Liver (tissue), 9 donors: Measurements from ENCODE around the gene SORCS2. TPM values are rescaled to one million over a fixed set of nuclear protein-coding genes. Genes with fewer than 3 reads are reported as not detected.

Experiments
- DNase-seq: peaks from one replicate; pipeline ENCODE4 v3.0.0-alpha.2; 2017; ENCODE audit warnings: low spot score
- H3K27ac ChIP-seq, 2 donors: one replicate each; pipeline ENCODE4 v1.7.0; 2013; ENCODE audit warnings: inconsistent platforms in 2 of 2, low read length in 2 of 2, control low read depth in 1 of 2, low read depth in 1 of 2, mild to moderate bottlenecking in 1 of 2
- H3K27me3 ChIP-seq, 4 donors: one replicate each; pipeline versions ENCODE4 v1.6.1 to v1.7.0; 2013; ENCODE audit warnings: low read length in 3 of 4, inconsistent platforms in 1 of 4, mild to moderate bottlenecking in 1 of 4, moderate library complexity in 1 of 4; ENCODE audit not compliant: control insufficient read depth in 4 of 4, insufficient read depth in 4 of 4
- H3K36me3 ChIP-seq, 4 donors: one replicate each; pipeline versions ENCODE4 v1.6.1 to v1.7.0; 2013; ENCODE audit warnings: low read length in 3 of 4, mild to moderate bottlenecking in 3 of 4, low read depth in 1 of 4, moderate library complexity in 1 of 4; ENCODE audit not compliant: control insufficient read depth in 4 of 4, insufficient read depth in 3 of 4
- H3K4me1 ChIP-seq, 4 donors: one replicate each; pipeline versions ENCODE4 v1.6.1 to v1.7.0; 2013; ENCODE audit warnings: low read length in 3 of 4, mild to moderate bottlenecking in 3 of 4, moderate library complexity in 1 of 4; ENCODE audit not compliant: control insufficient read depth in 4 of 4, insufficient read depth in 4 of 4
- H3K4me3 ChIP-seq, 3 donors: one replicate each; pipeline versions ENCODE4 v1.6.1 to v1.7.0; 2013; ENCODE audit warnings: low read length in 3 of 3, control low read depth in 1 of 3, low read depth in 1 of 3, mild to moderate bottlenecking in 1 of 3
- H3K9ac ChIP-seq, 2 donors: one replicate each; pipeline ENCODE4 v1.7.0; 2013; ENCODE audit warnings: low read length in 2 of 2, mild to moderate bottlenecking in 2 of 2, moderate library complexity in 2 of 2, control low read depth in 1 of 2, low read depth in 1 of 2
- H3K9me3 ChIP-seq, 4 donors: one replicate each; pipeline versions ENCODE4 v1.6.1 to v1.7.0; 2013; ENCODE audit warnings: low read length in 3 of 4; ENCODE audit not compliant: control insufficient read depth in 4 of 4
- ATF3 ChIP-seq: IDR thresholded peaks from 2 replicates; pipeline ENCODE4 v1.6.1; 2016; ENCODE audit warnings: antibody characterized with exemption
- CTCF ChIP-seq: fragments of 150-350 bp; IDR thresholded peaks from 2 replicates; pipeline ENCODE4 v1.5.1; 2017; ENCODE audit warnings: improper control_type of control experiment, low read depth, low read length; ENCODE audit not compliant: missing input control
- EGR1 ChIP-seq, 2 donors: IDR thresholded peaks; 2 replicates each; pipeline ENCODE4 v1.6.1; 2016 to 2018; ENCODE audit warnings: antibody characterized with exemption in 2 of 2, low read depth in 2 of 2
- FOXA1 ChIP-seq: IDR thresholded peaks from 2 replicates; pipeline ENCODE4 v1.6.1; 2016; ENCODE audit warnings: antibody characterized with exemption
- FOXA2 ChIP-seq: IDR thresholded peaks from 2 replicates; pipeline ENCODE4 v1.6.1; 2016; ENCODE audit warnings: antibody characterized with exemption
- GABPA ChIP-seq, 2 donors: IDR thresholded peaks in 1 of 2; conservative IDR thresholded peaks in 1 of 2; 2 replicates each; pipeline ENCODE4 v1.6.1; 2016; ENCODE audit warnings: antibody characterized with exemption in 2 of 2, mild to moderate bottlenecking in 1 of 2, moderate library complexity in 1 of 2
- JUND ChIP-seq, 2 donors: IDR thresholded peaks; 2 replicates each; pipeline ENCODE4 v1.6.1; 2016; ENCODE audit warnings: antibody characterized with exemption in 2 of 2
- NR2F2 ChIP-seq: IDR thresholded peaks from 2 replicates; pipeline ENCODE4 v1.6.1; 2016; ENCODE audit warnings: antibody characterized with exemption
- RAD21 ChIP-seq, 2 donors: IDR thresholded peaks; 2 replicates each; pipeline ENCODE4 v1.6.1; 2016; ENCODE audit warnings: antibody characterized with exemption in 2 of 2, mild to moderate bottlenecking in 2 of 2
- RXRA ChIP-seq, 2 donors: IDR thresholded peaks; 2 replicates each; pipeline ENCODE4 v1.6.1; 2017 to 2018; ENCODE audit warnings: antibody characterized with exemption in 2 of 2, mild to moderate bottlenecking in 1 of 2
- TAF1 ChIP-seq: conservative IDR thresholded peaks from 2 replicates; pipeline ENCODE4 v1.6.1; 2016; ENCODE audit warnings: antibody characterized with exemption, mild to moderate bottlenecking
- YY1 ChIP-seq: IDR thresholded peaks from 2 replicates; pipeline ENCODE4 v1.6.1; 2016; ENCODE audit warnings: antibody characterized with exemption, mild to moderate bottlenecking
- ZBTB33 ChIP-seq: IDR thresholded peaks from 2 replicates; pipeline ENCODE4 v1.6.1; 2016; ENCODE audit warnings: antibody characterized with exemption
- WGBS: extraction: QIAGEN DNeasy Blood & Tissue Kit; methylation state at CpG from one replicate; pipeline ENCODE4 v1.1.7; 2013; 5-methylcytosine and 5-hydroxymethylcytosine counted together
- polyA plus RNA-seq, 2 donors: library from polyadenylated mRNA; stranded (reverse) in 1 of 2; unstranded in 1 of 2; fragments of 200-250 nt in 1 of 2; fragments of >200 nt in 1 of 2; fragmentation: Nextera tagmentation in 1 of 2; extraction: Ambion mirVana in 1 of 2; gene quantifications; one replicate each; pipeline versions ENCODE4 v1.2.1 to v1.2.3, GENCODE V29; 2013 to 2015
- total RNA-seq, 2 donors: library from RNA; depleted of rRNA; stranded (reverse); fragments of >200 nt; gene quantifications; one replicate each; pipeline ENCODE4 v1.2.3, GENCODE V29; 2014
- TF ChIP-seq, protein P1 (sequence below): IDR thresholded peaks from 2 replicates; pipeline ENCODE4 v1.6.1; 2016; ENCODE audit warnings: antibody characterized with exemption, mild to moderate bottlenecking
- donor health status: healthy.
- donor health status: healthy.
- donor health status: healthy.
- donor health status: healthy.
- donor health status: healthy.

SORCS2 gene
- total and polyA plus RNA-seq, 4 donors = 0.10 to 1.4 (median 0.92) TPM

DNA sequence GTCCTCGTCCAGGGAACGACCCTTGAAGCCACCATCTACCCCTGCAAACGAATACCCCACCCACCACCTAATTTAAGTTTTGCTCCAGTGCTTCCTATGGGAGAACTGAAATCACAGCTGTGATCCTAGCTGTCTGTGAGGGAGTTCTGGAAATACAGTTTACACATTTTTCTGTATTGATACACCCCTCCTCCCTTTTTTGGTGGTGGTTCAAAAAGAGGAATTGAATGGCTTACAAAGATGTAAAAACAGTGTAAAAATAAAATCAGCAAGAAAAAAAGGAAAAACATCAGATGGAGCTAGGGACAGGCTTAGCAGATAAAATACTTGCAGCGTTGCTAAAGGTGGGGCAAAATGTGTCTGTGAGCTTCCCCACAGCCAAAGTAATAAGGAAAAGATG lies 86.6 kb downstream of the SORCS2 start (continued):
- TF ChIP-seq CTCF (no peak), JUND (IDR thresholded peaks at IDR 0.05) (no peak), FOXA1 (no peak), RXRA (IDR thresholded peaks at IDR 0.05) (no peak), TAF1 (no peak)

- H3K4me1 ChIP-seq = no peaks in the 10 kb centered on the region
- TF ChIP-seq CTCF = no peak
- TF ChIP-seq, protein P1, sequence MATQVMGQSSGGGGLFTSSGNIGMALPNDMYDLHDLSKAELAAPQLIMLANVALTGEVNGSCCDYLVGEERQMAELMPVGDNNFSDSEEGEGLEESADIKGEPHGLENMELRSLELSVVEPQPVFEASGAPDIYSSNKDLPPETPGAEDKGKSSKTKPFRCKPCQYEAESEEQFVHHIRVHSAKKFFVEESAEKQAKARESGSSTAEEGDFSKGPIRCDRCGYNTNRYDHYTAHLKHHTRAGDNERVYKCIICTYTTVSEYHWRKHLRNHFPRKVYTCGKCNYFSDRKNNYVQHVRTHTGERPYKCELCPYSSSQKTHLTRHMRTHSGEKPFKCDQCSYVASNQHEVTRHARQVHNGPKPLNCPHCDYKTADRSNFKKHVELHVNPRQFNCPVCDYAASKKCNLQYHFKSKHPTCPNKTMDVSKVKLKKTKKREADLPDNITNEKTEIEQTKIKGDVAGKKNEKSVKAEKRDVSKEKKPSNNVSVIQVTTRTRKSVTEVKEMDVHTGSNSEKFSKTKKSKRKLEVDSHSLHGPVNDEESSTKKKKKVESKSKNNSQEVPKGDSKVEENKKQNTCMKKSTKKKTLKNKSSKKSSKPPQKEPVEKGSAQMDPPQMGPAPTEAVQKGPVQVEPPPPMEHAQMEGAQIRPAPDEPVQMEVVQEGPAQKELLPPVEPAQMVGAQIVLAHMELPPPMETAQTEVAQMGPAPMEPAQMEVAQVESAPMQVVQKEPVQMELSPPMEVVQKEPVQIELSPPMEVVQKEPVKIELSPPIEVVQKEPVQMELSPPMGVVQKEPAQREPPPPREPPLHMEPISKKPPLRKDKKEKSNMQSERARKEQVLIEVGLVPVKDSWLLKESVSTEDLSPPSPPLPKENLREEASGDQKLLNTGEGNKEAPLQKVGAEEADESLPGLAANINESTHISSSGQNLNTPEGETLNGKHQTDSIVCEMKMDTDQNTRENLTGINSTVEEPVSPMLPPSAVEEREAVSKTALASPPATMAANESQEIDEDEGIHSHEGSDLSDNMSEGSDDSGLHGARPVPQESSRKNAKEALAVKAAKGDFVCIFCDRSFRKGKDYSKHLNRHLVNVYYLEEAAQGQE = no peak
- H3K27me3 ChIP-seq = no peaks in the 10 kb centered on the region
- no peak overlapping the region for H3K9ac ChIP-seq
- DNase-seq = no peak
- 91% methylated on average over 6 of the region's 6 CpGs for WGBS
- H3K36me3 ChIP-seq = no peaks in the 10 kb centered on the region
- no peak overlapping the region for H3K4me3 ChIP-seq
- no peaks in the 10 kb centered on the region for H3K9me3 ChIP-seq
- no peak overlapping the region for H3K27ac ChIP-seq
Measured at GRCh38 chr4:7279902-7280301, 87.6 kb downstream of the SORCS2 start.

- 90% methylated on average over 24 of the region's 24 CpGs for WGBS
- H3K4me3 ChIP-seq = no peak overlapping the region
- TF ChIP-seq ATF3 (no peak), YY1 (no peak), EGR1 (IDR thresholded peaks at IDR 0.05; ENCODE audit: low read depth in 2 of 2) (no peak), FOXA2 (no peak), JUND (IDR thresholded peaks at IDR 0.05) (no peak), NR2F2 (no peak), ZBTB33 (no peak), GABPA (IDR thresholded peaks at IDR 0.05 in 1 of 2, conservative IDR thresholded peaks at IDR 0.05 in 1 of 2) (no peak), FOXA1 (no peak), CTCF (no peak), RAD21 (IDR thresholded peaks at IDR 0.05) (no peak)
Measured at GRCh38 chr4:7280926-7281690, 88.8 kb downstream of the SORCS2 start.

More at GRCh38 chr4:7280926-7281690, 88.8 kb downstream of the SORCS2 start:
- Histone ChIP-seq H3K9me3 (no peaks in the 10 kb centered on the region), H3K4me1 (no peaks in the 10 kb centered on the region), H3K27me3 (no peaks in the 10 kb centered on the region), H3K27ac (no peak overlapping the region), H3K36me3 (no peaks in the 10 kb centered on the region), H3K9ac (no peak overlapping the region)
- DNase-seq = no peak
